Measurements from ENCODE around the gene BTG1. TPM values are rescaled to one million over a fixed set of nuclear protein-coding genes. Genes with fewer than 3 reads are reported as not detected.

Gene BTG1
- total and polyA plus RNA-seq, 9 of the 15 experiments (the other 6 are each of a cell fraction or from before 2014, with no cell fraction given): 3.7 to 28.6 (median 7.4) TPM

DNA sequence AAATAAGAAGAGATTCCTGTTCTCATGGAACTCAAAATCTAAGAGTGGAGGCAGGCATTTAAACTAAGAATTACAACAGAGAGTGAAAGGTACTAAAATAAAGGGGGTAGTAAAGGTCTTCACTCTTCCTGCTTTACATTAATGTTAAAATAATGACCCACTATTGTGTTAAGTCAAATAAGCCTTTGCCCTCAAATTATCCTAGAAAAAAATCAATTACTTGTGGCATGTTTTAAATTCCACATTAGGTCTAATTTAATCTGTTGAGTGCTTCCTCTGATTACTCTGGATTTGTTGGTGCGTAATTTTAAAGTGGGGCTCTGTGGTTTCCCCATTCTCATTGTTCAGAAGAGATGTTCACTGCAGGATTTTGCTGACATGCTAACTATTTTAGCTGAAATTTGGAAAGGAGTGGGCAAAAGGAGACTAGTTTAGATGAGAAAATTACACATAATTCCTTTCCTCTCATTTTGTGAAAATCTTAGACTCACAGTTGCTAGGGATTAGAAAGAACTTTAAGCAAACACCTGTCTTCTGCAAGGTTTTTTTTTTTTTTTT lies 35.5 kb downstream of the BTG1 start:
- H3K27ac ChIP-seq (ENCODE audit: extremely low read depth, low read depth, low read length): no peak overlapping the region
- H3K9me1 ChIP-seq (ENCODE audit: control insufficient read depth, insufficient read depth, low read length): no peaks in the 10 kb centered on the region
- H3K79me2 ChIP-seq (ENCODE audit: control insufficient read depth, insufficient read depth, low read length): peaks cover 2% of the 10 kb centered on the region; the same call in 1 of the 3 replicates
- BruUV-seq (replicated peaks): no TSS peak
- H3K9ac ChIP-seq (ENCODE audit: insufficient read depth in 1 of 2, low read depth in 2 of 2, low read length in 2 of 2): no peak overlapping the region
- ChIA-PET POLR2A (interaction anchor here (0.6 kb wide), 1 partner anchor 28 kb away, joined by 3 read pairs; no protein-coding TSS in a partner anchor), CTCF (ENCODE audit: low intra/inter-chr PET ratio) (no interaction called here)
- no peak for ATAC-seq
- H4K20me1 ChIP-seq (replicated peaks; ENCODE audit: control insufficient read depth, insufficient read depth, low read length): no peaks in the 10 kb centered on the region
- FAIRE-seq: no peak
- DNase-seq (ENCODE audit: extremely low read depth in 1 of 4, low spot score in 3 of 4): no peak
- intact Hi-C loops (cut with micrococcal nuclease): no loop called here
- H2AFZ ChIP-seq (ENCODE audit: low read depth, low read length): no peak overlapping the region
- H3K9me3 ChIP-seq (replicated peaks; ENCODE audit: control insufficient read depth, insufficient read depth, low read depth, low read length): no peaks in the 10 kb centered on the region
- H3K4me3 ChIP-seq: no peak overlapping the region
- in situ Hi-C loops (cut with MboI): no loop called here
- no peaks in the 10 kb centered on the region for H3K36me3 ChIP-seq (ENCODE audit: control insufficient read depth, insufficient read depth, low read length)
- WGBS (ENCODE audit: insufficient coverage, low coverage, missing lambda C conversion rate): 95% methylated on average over 1 of the region's 1 CpG
- peaks cover 8 to 38% of the 10 kb centered on the region in 2 experiments; a peak in 4 of 5 replicates for H3K4me1 ChIP-seq (replicated peaks in 1 of 2; ENCODE audit: control insufficient read depth in 2 of 2, insufficient read depth in 2 of 2, low read length in 2 of 2)
- H3K27me3 ChIP-seq (ENCODE audit: control insufficient read depth in 2 of 2, insufficient read depth in 2 of 2, low read length in 2 of 2): no peaks in the 10 kb centered on the region
- no peak overlapping the region for H3K4me2 ChIP-seq (ENCODE audit: insufficient read depth, low read length)
- TF ChIP-seq C11orf30 (IDR thresholded peaks at IDR 0.05; ENCODE audit: low read depth) (0 out of 2 replicates have a peak, but pooled peaks have one; percentile 42), ZNF699 (CRISPR knock-in tag; IDR thresholded peaks at IDR 0.05; ENCODE audit: insufficient replicate concordance) (no peak), ZNF316 (IDR thresholded peaks at IDR 0.05) (peak; percentile 59)

DNA sequence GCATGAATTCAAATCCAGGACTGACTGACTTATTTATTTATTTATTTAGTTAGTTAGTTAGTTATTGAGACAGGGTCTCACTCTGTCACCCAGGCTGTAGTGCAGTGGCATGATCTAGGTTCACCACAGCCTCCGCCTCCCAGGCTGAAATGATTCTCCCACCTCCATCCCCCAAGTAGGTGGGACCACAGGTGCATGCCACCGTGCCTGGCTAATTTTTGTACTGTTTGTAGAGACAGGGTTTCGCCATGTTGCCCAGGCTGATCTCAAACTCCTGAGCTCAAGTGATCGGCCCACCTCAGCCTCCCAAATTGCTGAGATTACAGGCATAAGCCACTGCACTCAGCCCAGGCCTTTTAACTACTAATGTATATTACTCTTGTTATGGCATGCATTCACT lies 36.0 kb downstream of the BTG1 start:
- Histone ChIP-seq H3K9ac (ENCODE audit: insufficient read depth in 1 of 2, low read depth in 2 of 2, low read length in 2 of 2) (no peak overlapping the region), H3K79me2 (ENCODE audit: control insufficient read depth, insufficient read depth, low read length) (peaks cover 2% of the 10 kb centered on the region; the same call in 1 of the 3 replicates), H3K9me1 (ENCODE audit: control insufficient read depth, insufficient read depth, low read length) (no peaks in the 10 kb centered on the region), H3K27ac (ENCODE audit: extremely low read depth, low read depth, low read length) (no peak overlapping the region), H3K4me3 (no peak overlapping the region), H4K20me1 (replicated peaks; ENCODE audit: control insufficient read depth, insufficient read depth, low read length) (no peaks in the 10 kb centered on the region), H3K4me1 (replicated peaks in 1 of 2; ENCODE audit: control insufficient read depth in 2 of 2, insufficient read depth in 2 of 2, low read length in 2 of 2) (peaks cover 8 to 38% of the 10 kb centered on the region in 2 experiments; a peak in 4 of 5 replicates), H2AFZ (ENCODE audit: low read depth, low read length) (no peak overlapping the region), H3K27me3 (ENCODE audit: control insufficient read depth in 2 of 2, insufficient read depth in 2 of 2, low read length in 2 of 2) (no peaks in the 10 kb centered on the region), H3K4me2 (ENCODE audit: insufficient read depth, low read length) (no peak overlapping the region), H3K9me3 (replicated peaks; ENCODE audit: control insufficient read depth, insufficient read depth, low read depth, low read length) (no peaks in the 10 kb centered on the region), H3K36me3 (ENCODE audit: control insufficient read depth, insufficient read depth, low read length) (no peaks in the 10 kb centered on the region)
- ChIA-PET CTCF (ENCODE audit: low intra/inter-chr PET ratio) (no interaction called here), POLR2A (no interaction called here)
- in situ Hi-C loops (cut with MboI) (no loop called here), intact Hi-C loops (cut with micrococcal nuclease) (no loop called here)
- BruUV-seq (replicated peaks): no TSS peak
- FAIRE-seq (no peak), ATAC-seq (no peak), DNase-seq (ENCODE audit: extremely low read depth in 1 of 4, low spot score in 3 of 4) (no peak)
- 86% methylated on average over 4 of the region's 4 CpGs for WGBS (ENCODE audit: insufficient coverage, low coverage, missing lambda C conversion rate)
- TF ChIP-seq PCBP1 (IDR thresholded peaks at IDR 0.05; ENCODE audit: low read depth, low read length, poor library complexity, severe bottlenecking) (no peak), NONO (IDR thresholded peaks at IDR 0.05; ENCODE audit: low read depth in 2 of 2, low read length in 1 of 2) (no peak)
- TF ChIP-seq, protein P1, sequence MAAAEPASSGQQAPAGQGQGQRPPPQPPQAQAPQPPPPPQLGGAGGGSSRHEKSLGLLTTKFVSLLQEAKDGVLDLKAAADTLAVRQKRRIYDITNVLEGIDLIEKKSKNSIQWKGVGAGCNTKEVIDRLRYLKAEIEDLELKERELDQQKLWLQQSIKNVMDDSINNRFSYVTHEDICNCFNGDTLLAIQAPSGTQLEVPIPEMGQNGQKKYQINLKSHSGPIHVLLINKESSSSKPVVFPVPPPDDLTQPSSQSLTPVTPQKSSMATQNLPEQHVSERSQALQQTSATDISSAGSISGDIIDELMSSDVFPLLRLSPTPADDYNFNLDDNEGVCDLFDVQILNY (CRISPR knock-in tag; IDR thresholded peaks at IDR 0.05): no peak
- TF ChIP-seq, protein P2, sequence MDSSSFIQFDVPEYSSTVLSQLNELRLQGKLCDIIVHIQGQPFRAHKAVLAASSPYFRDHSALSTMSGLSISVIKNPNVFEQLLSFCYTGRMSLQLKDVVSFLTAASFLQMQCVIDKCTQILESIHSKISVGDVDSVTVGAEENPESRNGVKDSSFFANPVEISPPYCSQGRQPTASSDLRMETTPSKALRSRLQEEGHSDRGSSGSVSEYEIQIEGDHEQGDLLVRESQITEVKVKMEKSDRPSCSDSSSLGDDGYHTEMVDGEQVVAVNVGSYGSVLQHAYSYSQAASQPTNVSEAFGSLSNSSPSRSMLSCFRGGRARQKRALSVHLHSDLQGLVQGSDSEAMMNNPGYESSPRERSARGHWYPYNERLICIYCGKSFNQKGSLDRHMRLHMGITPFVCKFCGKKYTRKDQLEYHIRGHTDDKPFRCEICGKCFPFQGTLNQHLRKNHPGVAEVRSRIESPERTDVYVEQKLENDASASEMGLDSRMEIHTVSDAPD (CRISPR knock-in tag; IDR thresholded peaks at IDR 0.05): no peak
- TF ChIP-seq, protein P3, sequence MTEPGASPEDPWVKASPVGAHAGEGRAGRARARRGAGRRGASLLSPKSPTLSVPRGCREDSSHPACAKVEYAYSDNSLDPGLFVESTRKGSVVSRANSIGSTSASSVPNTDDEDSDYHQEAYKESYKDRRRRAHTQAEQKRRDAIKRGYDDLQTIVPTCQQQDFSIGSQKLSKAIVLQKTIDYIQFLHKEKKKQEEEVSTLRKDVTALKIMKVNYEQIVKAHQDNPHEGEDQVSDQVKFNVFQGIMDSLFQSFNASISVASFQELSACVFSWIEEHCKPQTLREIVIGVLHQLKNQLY (CRISPR knock-in tag; conservative IDR thresholded peaks at IDR 0.05): no peak

All from K562 (cell line).